ENCODE data around the gene ETV4. TPM values are rescaled to one million over a fixed set of nuclear protein-coding genes. Genes with fewer than 3 reads are reported as not detected.

Gene ETV4
- total RNA-seq, 1 donor from 2014 or later, result 0.41 TPM

GRCh38 chr17:43547189-43547550, 1.0 kb upstream of the ETV4 start:
- DNase-seq (ENCODE audit: low spot score in 2 of 2) (no peak), FAIRE-seq (no peak)

DNA sequence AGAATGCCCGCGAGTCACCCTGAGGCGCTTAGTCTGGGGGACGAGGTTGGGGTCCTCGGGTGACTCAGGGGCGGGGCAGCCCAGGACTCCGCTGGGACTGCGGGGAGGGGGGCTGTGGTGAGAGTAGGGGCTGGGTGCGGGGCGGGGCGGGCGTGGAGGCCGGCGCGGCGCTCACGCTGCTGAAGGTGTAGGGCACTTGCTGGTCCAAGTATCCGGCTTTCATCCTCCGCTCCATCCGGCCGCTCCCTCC, 832 bp downstream of the ETV4 start:
- DNase-seq (ENCODE audit: low spot score in 2 of 2), result peak; percentile 39 to 44

GRCh38 chr17:43543771-43544575, 2.2 kb downstream of the ETV4 start:
- no peak for DNase-seq (ENCODE audit: low spot score in 2 of 2)
- FAIRE-seq, result no peak

More for the DNA sequence above, 832 bp downstream of the ETV4 start:
- FAIRE-seq, result no peak

- FAIRE-seq (no peak), DNase-seq (ENCODE audit: low spot score in 2 of 2) (no peak)
Observed at GRCh38 chr17:43543300-43543699, 2.8 kb downstream of the ETV4 start.

GRCh38 chr17:43542859-43543258, 3.3 kb downstream of the ETV4 start:
- no peak for FAIRE-seq
- no peak for DNase-seq (ENCODE audit: low spot score in 2 of 2)

- DNase-seq (ENCODE audit: low spot score in 2 of 2) (no peak), FAIRE-seq (no peak)
Observed at GRCh38 chr17:43540821-43541674, 5.1 kb downstream of the ETV4 start.

DNA sequence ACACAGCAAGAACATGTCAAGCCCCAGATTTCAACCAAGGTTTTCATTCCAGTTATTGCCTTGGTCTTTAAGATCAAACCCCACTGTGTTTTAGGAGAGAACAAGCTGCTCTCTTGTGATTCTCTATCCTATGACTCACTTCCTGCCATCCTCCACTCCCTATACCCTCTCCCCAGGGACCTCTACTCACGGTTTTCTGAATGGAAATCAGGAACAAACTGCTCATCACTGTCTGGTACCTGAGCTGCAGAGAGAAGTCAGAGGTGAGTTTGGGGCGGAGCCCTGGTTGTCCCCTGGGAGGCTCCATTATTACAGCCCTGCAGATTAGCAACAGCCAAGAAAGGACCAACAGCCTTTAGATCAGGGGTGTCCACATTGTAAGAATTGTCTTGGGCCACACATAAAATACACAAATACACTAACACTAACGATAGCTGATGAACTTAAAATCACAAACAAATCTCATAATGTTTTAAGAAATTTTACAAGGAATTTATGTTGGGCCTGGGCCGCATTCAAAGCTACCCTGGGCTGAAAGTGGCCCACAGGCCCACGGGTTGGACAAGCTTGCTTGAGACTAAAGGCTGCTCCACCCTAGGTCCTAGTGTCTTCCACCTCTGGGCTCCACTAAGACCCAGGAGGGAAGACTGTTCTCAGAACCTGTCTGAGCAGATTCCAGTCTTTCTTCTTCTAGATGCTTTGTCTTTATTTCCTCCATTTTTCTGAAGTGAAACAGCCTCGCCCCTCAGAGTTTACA, 9.7 kb downstream of the ETV4 start:
- FAIRE-seq (no peak), DNase-seq (ENCODE audit: low spot score in 2 of 2) (no peak)

GRCh38 chr17:43534909-43535308, 11.2 kb downstream of the ETV4 start:
- FAIRE-seq (no peak), DNase-seq (ENCODE audit: low spot score in 2 of 2) (no peak)

- no peak for FAIRE-seq
Observed at GRCh38 chr17:43533699-43534098, 12.4 kb downstream of the ETV4 start.

DNA sequence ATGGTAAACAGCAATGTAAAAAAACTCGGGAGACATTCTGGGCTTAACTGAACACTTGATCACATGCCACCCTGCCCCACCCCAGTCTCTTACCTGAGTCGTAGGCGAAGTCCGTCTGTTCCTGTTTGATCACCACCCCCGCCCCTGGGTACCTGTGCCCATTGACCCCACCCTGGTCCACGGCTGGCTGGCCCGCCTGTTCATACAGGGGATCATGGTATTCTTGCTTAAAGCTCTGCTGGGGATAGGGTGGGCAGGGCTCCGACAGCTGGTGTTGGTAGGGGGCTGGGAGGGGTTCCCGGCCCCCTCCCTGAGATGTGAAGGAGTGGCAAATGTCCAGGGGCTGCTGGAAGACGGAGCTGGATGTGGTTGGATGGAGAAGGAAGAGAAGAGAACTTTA, 13.6 kb downstream of the ETV4 start:
- DNase-seq (ENCODE audit: low spot score in 2 of 2), result no peak
- FAIRE-seq, result no peak

More at GRCh38 chr17:43533699-43534098, 12.4 kb downstream of the ETV4 start:
- no peak for DNase-seq (ENCODE audit: low spot score in 2 of 2)

- no peak for FAIRE-seq
Observed at GRCh38 chr17:43531955-43532354, 14.2 kb downstream of the ETV4 start.

DNA sequence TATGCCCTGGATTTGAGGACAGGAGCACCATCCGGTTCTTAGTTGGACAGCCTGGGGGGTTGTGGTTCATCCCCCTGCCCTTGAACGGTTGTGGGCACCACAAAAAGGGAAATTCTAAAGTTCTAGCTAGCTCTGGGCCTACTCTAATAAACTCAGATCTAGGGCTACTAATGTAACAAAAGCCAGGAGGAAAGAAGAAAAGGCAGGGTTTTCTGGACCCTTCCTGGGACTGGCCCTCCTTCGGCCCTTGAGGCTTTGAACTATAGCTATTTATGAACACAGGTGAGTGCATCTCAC, 15.1 kb downstream of the ETV4 start:
- no peak for FAIRE-seq

More at GRCh38 chr17:43531955-43532354, 14.2 kb downstream of the ETV4 start:
- DNase-seq (ENCODE audit: low spot score in 2 of 2), result no peak

GRCh38 chr17:43530288-43531081, 15.7 kb downstream of the ETV4 start:
- DNase-seq (ENCODE audit: low spot score in 2 of 2) (no peak), FAIRE-seq (no peak)

More for the DNA sequence above, 15.1 kb downstream of the ETV4 start:
- no peak for DNase-seq (ENCODE audit: low spot score in 2 of 2)

DNA sequence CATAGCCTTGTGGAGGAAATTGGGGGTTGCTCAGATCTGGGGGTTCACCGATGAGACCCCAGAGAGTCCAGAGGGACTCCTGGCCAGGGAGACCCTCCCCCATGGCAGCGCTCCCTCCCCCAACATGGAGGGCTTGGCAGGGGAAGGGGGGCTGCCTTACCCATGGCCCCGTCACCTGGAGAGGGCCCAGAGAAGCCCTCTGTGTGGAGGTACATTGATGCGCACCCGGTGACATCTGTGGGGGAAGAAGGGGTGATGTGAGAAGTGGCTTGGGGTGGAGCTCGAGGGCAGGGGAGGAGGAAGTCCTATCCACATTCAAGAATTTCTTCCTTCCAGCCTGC, 16.2 kb downstream of the ETV4 start:
- no peak for DNase-seq (ENCODE audit: low spot score in 2 of 2)
- FAIRE-seq, result no peak

GRCh38 chr17:43528988-43529814, 16.9 kb downstream of the ETV4 start:
- DNase-seq (ENCODE audit: low spot score in 2 of 2) (no peak), FAIRE-seq (no peak)

- no peak for FAIRE-seq
- no peak for DNase-seq (ENCODE audit: low spot score in 2 of 2)
Observed at GRCh38 chr17:43528319-43528987, 17.7 kb downstream of the ETV4 start.

DNA sequence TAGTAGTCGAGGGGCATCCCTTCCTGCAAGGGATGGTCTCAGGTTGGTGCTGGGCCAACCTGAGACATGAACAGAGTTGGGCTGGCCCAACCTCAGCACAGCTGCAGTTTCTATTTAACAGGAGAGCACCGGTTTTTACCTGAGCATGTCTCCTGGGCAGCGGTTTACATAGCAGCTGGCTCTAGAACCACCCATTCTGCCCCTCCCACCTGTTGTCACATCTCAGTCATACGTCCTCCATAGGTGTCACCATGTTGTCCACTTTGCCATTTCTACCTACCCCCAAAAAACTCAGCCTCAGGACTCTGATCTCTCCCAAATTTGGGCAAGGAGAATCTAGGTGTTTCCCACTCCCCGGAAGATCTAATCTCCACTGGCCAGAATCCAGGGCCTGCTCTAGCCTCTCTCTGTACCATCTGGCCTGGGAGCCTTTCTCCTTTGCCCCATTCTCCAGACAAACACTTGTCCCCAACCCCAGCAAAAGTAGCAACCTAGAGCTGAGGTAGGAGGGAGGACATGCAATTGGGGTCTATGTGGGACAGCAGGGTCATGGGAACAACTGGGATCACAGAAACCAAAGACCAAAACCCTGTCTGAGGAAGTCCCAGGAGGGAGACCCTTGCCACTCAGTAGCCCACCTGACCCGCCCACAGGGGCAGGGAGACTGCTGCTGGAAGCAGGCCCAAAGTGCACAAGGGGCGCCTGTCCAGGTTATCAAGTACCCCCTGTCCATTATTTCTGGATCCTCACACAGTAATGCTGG, 19.1 kb downstream of the ETV4 start:
- FAIRE-seq (no peak), DNase-seq (ENCODE audit: low spot score in 2 of 2) (no peak)

DNA sequence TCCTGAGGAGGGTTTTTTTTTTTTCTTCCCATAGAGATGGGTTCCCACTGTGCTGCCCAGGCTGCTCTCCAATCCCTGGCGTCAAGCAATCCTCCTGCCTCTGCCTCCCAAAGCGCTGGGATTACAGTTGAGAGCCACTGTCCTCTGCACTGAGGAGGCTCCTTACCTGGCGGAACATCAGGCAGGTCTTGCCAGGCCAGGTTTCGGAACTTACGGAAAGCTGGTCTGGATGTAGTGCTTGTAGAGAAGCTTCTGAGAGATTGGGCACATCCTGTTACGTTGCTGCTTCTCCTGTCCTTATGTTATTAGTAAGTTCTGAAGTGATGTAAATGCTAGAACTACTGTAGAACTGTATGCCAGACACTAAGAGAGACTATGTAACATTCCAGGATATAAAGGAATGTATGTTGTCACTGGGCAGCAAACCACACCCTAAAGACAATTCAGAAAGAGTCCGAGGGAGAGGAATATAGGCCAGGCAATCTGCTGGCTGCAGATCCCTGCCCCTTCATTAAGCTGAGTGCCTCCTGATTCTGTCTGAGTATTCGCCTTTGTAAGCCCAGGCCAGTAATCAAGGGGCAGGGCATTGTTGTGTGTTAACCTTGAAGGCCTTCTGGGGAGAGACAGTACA, 21.1 kb downstream of the ETV4 start:
- FAIRE-seq (no peak), DNase-seq (ENCODE audit: low spot score in 2 of 2) (no peak)
